Jurkat, Clone E6-1 (cell line): Measurements from ENCODE around the gene KRT83.

Source experiments
- DNase-seq: peaks from one replicate; pipeline ENCODE4 v3.0.0-alpha.2; 2011; ENCODE audit warnings: low read depth, low spot score
- H3K4me3 ChIP-seq: 2 replicates; pipeline ENCODE4 v1.5.1; 2011; ENCODE audit warnings: mild to moderate bottlenecking, low read length, control low read depth, moderate library complexity

Gene KRT83

GRCh38 chr12:52277486-52278245, 43.5 kb downstream of the KRT83 start:
- DNase-seq, result no peak
- H3K4me3 ChIP-seq, result no peak overlapping the region

DNA sequence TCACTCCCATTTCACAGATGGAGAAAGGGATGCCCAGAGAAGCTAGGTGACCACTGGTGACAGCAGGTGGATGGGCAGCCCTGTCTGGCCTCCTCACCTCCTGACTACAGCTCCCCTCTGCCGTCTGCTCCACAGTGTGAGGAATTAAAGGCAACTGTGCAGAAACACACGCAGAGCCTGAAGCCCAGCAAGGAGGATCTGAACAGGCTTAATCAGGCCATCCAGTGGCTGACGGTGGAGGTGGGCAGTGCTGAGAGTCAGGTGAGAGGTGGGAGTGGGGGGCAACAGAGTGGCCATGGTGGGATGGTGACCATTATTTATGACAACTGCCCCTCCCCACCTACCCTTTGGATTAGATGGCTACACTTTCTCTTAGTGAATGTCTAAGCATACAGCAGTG, 45.5 kb downstream of the KRT83 start:
- no peak overlapping the region for H3K4me3 ChIP-seq
- DNase-seq, result no peak

- no peak within 1 kb of the TSS for H3K4me3 ChIP-seq
- DNase-seq, result no peak
Observed at GRCh38 chr12:52274521-52275120, 46.6 kb downstream of the KRT83 start, which contains the start of gene KRT86. Gene KRT86 (plus strand): TSS chr12:52274645. CDS start chr12:52301917, 27,272 bp downstream.

GRCh38 chr12:52271158-52271557, 50.0 kb downstream of the KRT83 start:
- DNase-seq, result no peak
- no peak overlapping the region for H3K4me3 ChIP-seq

DNA sequence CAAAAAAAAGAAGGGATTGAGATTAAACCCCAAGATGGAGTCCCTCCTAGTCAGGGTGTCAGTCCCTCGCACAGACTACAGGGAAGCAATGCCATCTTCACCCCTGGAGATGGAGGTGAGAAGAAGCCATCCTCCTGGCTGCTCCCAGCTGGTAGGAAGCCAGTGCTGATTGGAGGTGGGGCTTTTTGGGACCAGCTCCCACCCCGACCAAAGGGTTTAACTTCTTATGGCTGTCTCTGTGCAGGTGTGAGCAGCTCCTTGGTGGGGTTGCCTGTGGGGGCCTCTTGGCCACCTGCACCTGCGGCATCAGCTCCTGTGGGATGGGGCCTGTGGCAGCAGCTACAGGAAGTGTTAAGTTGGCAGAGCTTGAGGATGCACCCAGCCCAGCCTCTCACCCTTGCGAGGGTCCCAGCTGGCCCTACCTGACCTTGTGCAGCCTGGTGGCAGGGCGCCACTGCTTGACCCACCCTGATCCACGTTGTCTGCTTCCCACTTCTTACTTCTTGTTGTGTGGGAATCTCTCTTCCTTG, 50.6 kb downstream of the KRT83 start:
- DNase-seq, result no peak

DNA sequence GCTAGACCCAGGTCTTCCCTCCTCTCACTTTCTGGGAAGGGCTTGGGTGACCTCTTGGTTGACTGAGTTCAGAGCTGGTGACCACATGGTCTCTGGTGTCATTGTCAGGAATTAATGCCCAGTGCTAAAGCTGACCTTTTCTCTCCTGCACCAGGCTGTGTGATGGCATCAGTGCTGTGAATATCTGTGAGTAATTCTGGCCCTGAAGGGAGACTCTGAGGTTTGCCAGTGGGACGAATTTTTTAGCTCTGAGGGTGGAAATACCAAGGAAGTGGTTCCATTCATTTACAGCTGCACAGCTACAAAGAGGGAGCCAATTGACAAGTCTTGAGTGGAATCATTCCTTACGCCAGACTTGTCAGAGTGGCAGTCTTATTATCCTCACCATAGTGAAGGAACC, 53.0 kb downstream of the KRT83 start:
- H3K4me3 ChIP-seq, result no peak overlapping the region
- no peak for DNase-seq

More for the DNA sequence above, 50.6 kb downstream of the KRT83 start:
- H3K4me3 ChIP-seq, result no peak overlapping the region

DNA sequence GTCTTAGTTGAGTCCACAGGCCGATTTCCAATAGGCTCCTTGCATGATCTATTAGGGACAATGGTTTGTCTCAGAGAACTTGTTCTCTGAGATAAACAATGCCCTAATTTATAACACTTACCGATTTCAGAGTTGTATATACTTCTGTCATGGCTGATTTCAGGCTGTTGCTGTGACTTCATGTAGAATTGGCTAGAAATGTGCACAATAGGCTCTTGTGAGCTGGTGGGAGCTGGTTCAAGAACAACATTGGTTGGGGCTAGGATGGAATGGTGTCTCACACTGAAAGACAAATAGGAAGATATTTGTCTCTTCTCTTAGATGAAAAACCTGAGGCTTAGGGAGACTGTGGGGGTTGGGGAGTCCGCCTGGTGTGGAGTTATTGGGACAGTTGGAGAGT, 53.5 kb downstream of the KRT83 start:
- no peak overlapping the region for H3K4me3 ChIP-seq
- no peak for DNase-seq

GRCh38 chr12:52267266-52267665, 53.9 kb downstream of the KRT83 start:
- DNase-seq, result no peak
- H3K4me3 ChIP-seq, result no peak overlapping the region

DNA sequence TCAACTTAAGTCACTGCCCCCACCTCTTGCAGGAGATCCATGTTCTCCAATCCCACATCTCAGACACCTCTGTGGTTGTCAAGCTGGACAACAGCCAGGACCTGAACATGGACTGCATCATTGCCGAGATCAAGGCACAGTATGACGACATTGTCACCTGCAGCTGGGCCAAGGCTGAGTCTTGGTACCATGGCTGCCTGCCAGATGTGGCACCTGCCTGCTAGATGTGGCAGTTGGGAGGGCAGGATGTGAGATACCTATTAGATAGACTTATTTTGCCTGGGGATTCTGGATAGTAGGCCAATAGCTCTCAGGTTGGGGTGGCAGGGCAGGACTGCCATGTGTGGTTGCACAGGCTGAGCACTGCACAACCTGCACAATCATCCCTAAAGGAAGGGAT, 54.7 kb downstream of the KRT83 start:
- no peak overlapping the region for H3K4me3 ChIP-seq
- no peak for DNase-seq

GRCh38 chr12:52264435-52264825, 56.8 kb downstream of the KRT83 start:
- no peak overlapping the region for H3K4me3 ChIP-seq
- no peak for DNase-seq
